CD4-positive, alpha-beta T cell (primary cell): ENCODE data around the gene OLFML2B. TPM values are rescaled to one million over a fixed set of nuclear protein-coding genes. Genes with fewer than 3 reads are reported as not detected.

Experiments
- ATAC-seq: fragments of 200-7000 bp; cut with Tn5 transposase; one replicate; pipeline ENCODE4 v1.10.0; 2022; ENCODE audit warnings: mild to moderate bottlenecking; ENCODE audit not compliant: poor library complexity
- CTCF ChIA-PET: fragments of 350-600 bp; sonication (Branson Sonifier 250); formaldehyde crosslinking; loops from one replicate; lab custom pipeline; 2021; ENCODE audit warnings: antibody characterized with exemption, inconsistent platforms; lab: Charles Lee
- POLR2A ChIA-PET: fragments of 350-600 bp; sonication (Branson Sonifier 250); formaldehyde crosslinking; loops from one replicate; lab custom pipeline; 2021; ENCODE audit warnings: antibody characterized with exemption, inconsistent platforms; lab: Charles Lee
- DNase-seq, 14 experiments: peaks; one replicate each; pipeline ENCODE4 v3.0.0-alpha.2; 2013 to 2020; ENCODE audit warnings: mixed read lengths in 2 of 14
- H3K27ac ChIP-seq, 2 donors: one replicate each; pipeline versions ENCODE4 v1.5.1 to v1.7.0; 2013; ENCODE audit warnings: low read length in 2 of 2, low read depth in 1 of 2, mild to moderate bottlenecking in 1 of 2
- H3K27me3 ChIP-seq, 2 experiments: 1 replicate in 1 of 2; 2 replicates in 1 of 2; pipeline versions ENCODE4 v1.6.1 to v1.7.0; 2013; ENCODE audit warnings: low read length in 2 of 2, control low read depth in 1 of 2, mild to moderate bottlenecking in 1 of 2, moderate library complexity in 1 of 2; ENCODE audit not compliant: insufficient read depth in 2 of 2, control insufficient read depth in 1 of 2
- H3K36me3 ChIP-seq: one replicate; pipeline ENCODE4 v1.6.1; 2013; ENCODE audit warnings: low read length, control low read depth; ENCODE audit not compliant: insufficient read depth
- H3K4me1 ChIP-seq: one replicate; pipeline ENCODE4 v1.6.1; 2013; ENCODE audit warnings: low read length, control low read depth; ENCODE audit not compliant: insufficient read depth
- H3K4me3 ChIP-seq: one replicate; pipeline ENCODE4 v1.5.1; 2013; ENCODE audit warnings: mild to moderate bottlenecking, low read length, moderate library complexity
- H3K9me3 ChIP-seq, 2 experiments: 1 replicate in 1 of 2; 2 replicates in 1 of 2; pipeline versions ENCODE4 v1.6.1 to v1.7.0; 2013; ENCODE audit warnings: low read length in 2 of 2, mild to moderate bottlenecking in 2 of 2, control low read depth in 1 of 2, moderate library complexity in 1 of 2; ENCODE audit not compliant: control insufficient read depth in 1 of 2, insufficient read depth in 1 of 2
- H3K27ac Mint-ChIP-seq: one replicate; pipeline ENCODE4 v1.8.0; 2020; ENCODE audit warnings: mixed read lengths
- H3K27me3 Mint-ChIP-seq: one replicate; pipeline ENCODE4 v1.8.0; 2021; ENCODE audit warnings: mixed read lengths
- H3K36me3 Mint-ChIP-seq: one replicate; pipeline ENCODE4 v1.8.0; 2021; ENCODE audit warnings: low read depth, mixed read lengths
- H3K4me1 Mint-ChIP-seq: one replicate; pipeline ENCODE4 v1.8.0; 2021; ENCODE audit warnings: low read depth, mixed read lengths
- H3K4me3 Mint-ChIP-seq: one replicate; pipeline ENCODE4 v1.8.0; 2020; ENCODE audit warnings: mild to moderate bottlenecking, mixed read lengths
- H3K9me3 Mint-ChIP-seq: one replicate; pipeline ENCODE4 v1.8.0; 2020; ENCODE audit warnings: mixed read lengths
- intact Hi-C, 2 experiments: fragments of 100-400 bp; cut with DNase I in 1 of 2; cut with micrococcal nuclease in 1 of 2; formaldehyde crosslinking; loops; one replicate each; pipeline versions ENCODE4 v1.15.1 to v1.9.0; 2023 to 2025; cut with DNase I, micrococcal nuclease
- total RNA-seq, 174 experiments: library from RNA in 2 of 174; stranded (reverse) in 2 of 174; gene quantifications; one replicate each; pipeline ENCODE4 v1.2.3 and lab custom pipeline; 2021 to 2026
- TF ChIP-seq, protein P1 (sequence below): fragments of 200-600 bp; IDR thresholded peaks from one replicate; pipeline ENCODE4 v1.8.0; 2022; ENCODE audit warnings: antibody characterized with exemption, mild to moderate bottlenecking

Gene OLFML2B
- total RNA-seq, 2 experiments from 2014 or later: 0.08 TPM; not detected in 1

DNA sequence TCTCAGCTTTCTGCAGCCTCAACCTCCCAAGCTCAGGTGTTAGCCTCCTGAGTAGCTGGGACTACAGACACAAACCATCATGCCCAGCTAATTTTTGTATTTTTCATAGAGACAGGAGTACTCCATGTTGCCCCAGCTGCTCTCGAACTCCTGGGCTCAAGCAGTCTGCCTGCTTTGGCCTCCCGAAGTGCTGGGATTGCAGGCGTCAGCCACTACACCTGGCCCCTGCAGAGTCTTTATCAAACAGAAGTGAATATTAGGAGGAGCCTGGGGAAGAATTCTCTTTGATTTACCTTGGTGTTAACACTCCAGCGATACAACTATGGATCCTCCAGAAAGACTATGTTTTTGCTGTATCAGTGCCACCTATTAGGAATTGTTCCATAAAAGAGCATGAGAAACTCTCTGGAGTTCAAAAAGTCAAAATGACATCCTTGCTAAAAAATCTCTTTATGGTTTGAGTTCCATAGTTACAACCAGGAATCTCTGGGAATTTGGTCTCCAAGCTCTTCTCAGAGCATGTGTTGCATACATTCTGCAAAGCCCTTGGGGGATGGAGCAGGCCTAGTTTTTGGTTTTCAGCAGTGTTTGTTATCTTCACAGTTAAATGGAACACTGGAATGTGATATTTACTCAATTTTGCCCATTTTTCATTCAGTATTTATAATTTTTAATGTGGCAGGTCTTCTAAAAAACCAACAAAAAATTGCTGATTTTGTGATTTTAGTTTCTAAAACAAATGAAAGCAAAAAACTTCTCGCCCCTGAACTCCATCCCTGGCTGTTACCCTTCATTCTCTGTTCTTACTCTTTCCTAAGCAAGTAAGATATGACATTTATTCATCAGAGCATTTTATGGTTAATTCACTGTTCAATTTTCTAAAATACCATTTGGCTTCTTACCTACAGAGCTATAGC is 77.3 kb downstream of the OLFML2B start:
- DNase-seq (no peak), ATAC-seq (no peak)
- no peaks in the 10 kb centered on the region for H3K9me3 ChIP-seq
- H3K4me1 ChIP-seq: no peaks in the 10 kb centered on the region
- H3K27ac ChIP-seq: no peak overlapping the region
- Mint-ChIP-seq H3K27me3 (no peaks in the 10 kb centered on the region), H3K4me3 (no peak overlapping the region), H3K9me3 (no peaks in the 10 kb centered on the region), H3K36me3 (peaks cover 60% of the 10 kb centered on the region), H3K4me1 (peaks cover 21% of the 10 kb centered on the region), H3K27ac (no peak overlapping the region)
- H3K27me3 ChIP-seq: no peaks in the 10 kb centered on the region
- ChIA-PET CTCF (no interaction called here), POLR2A (no interaction called here)
- peaks cover 12% of the 10 kb centered on the region for H3K36me3 ChIP-seq
- no peak overlapping the region for H3K4me3 ChIP-seq
- intact Hi-C loops: no loop called here
- TF ChIP-seq, protein P1, sequence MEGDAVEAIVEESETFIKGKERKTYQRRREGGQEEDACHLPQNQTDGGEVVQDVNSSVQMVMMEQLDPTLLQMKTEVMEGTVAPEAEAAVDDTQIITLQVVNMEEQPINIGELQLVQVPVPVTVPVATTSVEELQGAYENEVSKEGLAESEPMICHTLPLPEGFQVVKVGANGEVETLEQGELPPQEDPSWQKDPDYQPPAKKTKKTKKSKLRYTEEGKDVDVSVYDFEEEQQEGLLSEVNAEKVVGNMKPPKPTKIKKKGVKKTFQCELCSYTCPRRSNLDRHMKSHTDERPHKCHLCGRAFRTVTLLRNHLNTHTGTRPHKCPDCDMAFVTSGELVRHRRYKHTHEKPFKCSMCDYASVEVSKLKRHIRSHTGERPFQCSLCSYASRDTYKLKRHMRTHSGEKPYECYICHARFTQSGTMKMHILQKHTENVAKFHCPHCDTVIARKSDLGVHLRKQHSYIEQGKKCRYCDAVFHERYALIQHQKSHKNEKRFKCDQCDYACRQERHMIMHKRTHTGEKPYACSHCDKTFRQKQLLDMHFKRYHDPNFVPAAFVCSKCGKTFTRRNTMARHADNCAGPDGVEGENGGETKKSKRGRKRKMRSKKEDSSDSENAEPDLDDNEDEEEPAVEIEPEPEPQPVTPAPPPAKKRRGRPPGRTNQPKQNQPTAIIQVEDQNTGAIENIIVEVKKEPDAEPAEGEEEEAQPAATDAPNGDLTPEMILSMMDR: no peak

DNA sequence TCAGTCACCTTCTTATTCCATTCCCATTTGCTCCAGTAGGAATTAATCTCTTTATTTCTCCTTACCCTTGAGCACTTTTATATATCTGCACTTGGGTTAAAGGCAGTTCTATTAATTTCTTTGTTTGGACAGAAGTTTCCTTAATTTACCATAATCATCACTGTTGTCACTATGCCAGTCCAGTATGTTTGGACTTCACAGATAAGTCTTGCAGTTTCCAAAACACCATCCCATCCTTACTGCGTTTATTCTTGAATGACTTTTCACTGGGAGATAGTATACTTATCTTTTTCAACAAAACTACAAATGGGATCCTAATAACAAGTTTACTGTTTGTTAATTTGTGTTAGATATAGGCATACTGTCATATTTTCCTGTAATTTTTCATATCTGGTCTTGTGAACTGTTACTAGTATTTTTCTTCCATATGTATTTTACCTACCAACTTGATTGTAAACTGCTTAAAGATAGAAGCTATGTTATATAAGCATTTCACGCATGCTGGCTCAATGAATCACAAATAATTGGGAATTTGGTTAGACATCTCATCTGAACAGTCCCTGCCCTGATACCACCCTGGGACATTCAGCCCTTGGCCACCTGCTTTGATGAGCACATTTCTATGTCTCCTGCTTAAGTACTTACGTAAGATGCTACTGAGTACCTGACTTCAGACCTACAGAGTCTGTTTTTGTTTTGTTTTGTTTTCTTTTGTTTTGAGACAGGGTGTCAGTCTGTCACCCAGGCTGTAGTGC is 78.2 kb downstream of the OLFML2B start:
- no peaks in the 10 kb centered on the region for H3K9me3 Mint-ChIP-seq
- peaks cover 64% of the 10 kb centered on the region for H3K36me3 Mint-ChIP-seq
- peaks cover 16% of the 10 kb centered on the region for H3K36me3 ChIP-seq
- DNase-seq (no peak), ATAC-seq (no peak)
- no peaks in the 10 kb centered on the region for H3K9me3 ChIP-seq
- CTCF ChIA-PET: no interaction called here
- peaks cover 13% of the 10 kb centered on the region for H3K4me1 Mint-ChIP-seq
- H3K4me3 ChIP-seq: no peak overlapping the region
- intact Hi-C loops: no loop called here
- H3K4me1 ChIP-seq: no peaks in the 10 kb centered on the region
- POLR2A ChIA-PET: no interaction called here
- TF ChIP-seq, protein P1: no peak
- H3K27me3 Mint-ChIP-seq: no peaks in the 10 kb centered on the region
- no peak overlapping the region for H3K4me3 Mint-ChIP-seq
- H3K27ac ChIP-seq: no peak overlapping the region
- no peak overlapping the region for H3K27ac Mint-ChIP-seq
- H3K27me3 ChIP-seq: no peaks in the 10 kb centered on the region

DNA sequence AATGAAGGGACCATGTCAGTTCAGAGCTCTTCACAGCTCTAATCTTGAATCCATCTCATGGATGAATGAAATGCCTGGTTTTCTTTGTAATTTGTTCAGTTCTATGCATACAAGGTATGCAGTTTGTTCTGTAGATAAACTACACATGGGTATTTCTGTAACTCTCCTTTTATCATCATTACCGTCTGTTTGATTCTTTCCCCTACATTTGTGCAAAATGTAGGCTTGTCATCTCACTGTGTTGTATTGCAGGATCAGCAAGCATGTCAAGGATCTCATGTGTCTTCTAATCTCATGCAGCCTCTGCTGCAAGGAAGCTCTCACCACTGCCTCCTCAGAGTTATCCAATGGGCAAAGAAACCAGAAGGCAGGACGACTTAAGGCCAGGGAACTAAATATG is 79.3 kb downstream of the OLFML2B start:
- Histone ChIP-seq H3K4me3 (no peak overlapping the region), H3K27ac (no peak overlapping the region), H3K27me3 (no peaks in the 10 kb centered on the region), H3K36me3 (peaks cover 18% of the 10 kb centered on the region), H3K9me3 (no peaks in the 10 kb centered on the region), H3K4me1 (no peaks in the 10 kb centered on the region)
- Mint-ChIP-seq H3K27ac (no peak overlapping the region), H3K27me3 (no peaks in the 10 kb centered on the region), H3K4me3 (no peak overlapping the region), H3K4me1 (peaks cover 13% of the 10 kb centered on the region), H3K36me3 (peaks cover 57% of the 10 kb centered on the region), H3K9me3 (no peaks in the 10 kb centered on the region)
- ChIA-PET POLR2A (no interaction called here), CTCF (no interaction called here)
- DNase-seq (no peak), ATAC-seq (no peak)
- intact Hi-C loops: no loop called here
- TF ChIP-seq, protein P1: no peak
